Body of pancreas (tissue), 4 donors: Measurements from ENCODE around the gene NEGR1.

Source experiments
- CTCF ChIP-seq, 7 experiments: fragments of 450-650 bp in 4 of 7; fragments of 200-600 bp in 3 of 7; sonication (generic) in 3 of 7; IDR thresholded peaks; one replicate each; pipeline ENCODE4 v1.5.1; 2016 to 2019; ENCODE audit warnings: antibody characterized with exemption in 7 of 7
- POLR2A ChIP-seq, 3 donors: fragments of 450-650 bp; IDR thresholded peaks; one replicate each; pipeline ENCODE4 v1.6.1; 2016; ENCODE audit warnings: antibody characterized with exemption in 3 of 3, mild to moderate bottlenecking in 2 of 3

DNA sequence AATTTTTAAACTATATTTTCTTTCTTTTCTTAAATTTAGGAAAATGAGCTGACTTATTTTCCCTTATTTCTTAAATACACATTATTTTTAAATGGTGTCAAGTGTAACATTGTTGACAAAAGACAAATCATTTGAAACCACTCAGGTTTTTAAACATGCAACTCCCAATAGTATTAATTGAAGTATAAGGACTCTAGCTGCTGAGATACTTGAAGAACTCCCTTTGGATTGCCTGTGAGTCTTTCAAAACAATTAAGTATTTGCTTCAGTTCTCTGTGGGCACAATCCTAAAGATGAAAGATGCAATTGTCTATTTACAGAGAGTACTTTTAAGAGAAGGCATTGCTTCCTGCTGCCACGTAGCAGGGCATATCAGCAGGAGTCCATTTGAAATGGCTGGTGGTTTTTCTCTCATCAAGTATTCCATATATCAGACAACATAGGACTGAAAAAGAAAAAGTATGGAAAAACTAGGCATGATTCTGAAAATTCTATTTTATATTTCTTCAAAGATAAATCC is 373.4 kb downstream of the NEGR1 start:
- no peak for TF ChIP-seq POLR2A (IDR thresholded peaks at IDR 0.05)
- TF ChIP-seq CTCF (IDR thresholded peaks at IDR 0.05): no peak
